ENCODE results near the gene FILIP1L. TPM values are rescaled to one million over a fixed set of nuclear protein-coding genes. Genes with fewer than 3 reads are reported as not detected.

FILIP1L gene
- total RNA-seq, 1 experiment from 2014 or later, result 0.07 TPM

GRCh38 chr3:99882436-99883137 is 231.7 kb downstream of the FILIP1L start:
- H3K9ac ChIP-seq (ENCODE audit: extremely low read depth, insufficient read length, low read length), result no peak overlapping the region
- H2BK12ac ChIP-seq (ENCODE audit: insufficient read length, low read depth, low read length), result no peak overlapping the region
- Mint-ChIP-seq H3K27ac (no peak overlapping the region), H3K9me3 (no peaks in the 10 kb centered on the region), H3K4me3 (no peak overlapping the region), H3K36me3 (ENCODE audit: insufficient read depth in 1 of 3, low read depth in 3 of 3) (peaks cover 0 to 3% (median 0%) of the 10 kb centered on the region in 3 experiments; a peak in 1 of 7 replicates), H3K4me1 (peaks cover 3 to 9% of the 10 kb centered on the region in 2 experiments; a peak in 1 of 4 replicates), H3K27me3 (ENCODE audit: low read depth) (peaks cover 28% of the 10 kb centered on the region)
- TF ChIP-seq CTCF (conservative IDR thresholded peaks at IDR 0.05), result no peak
- H3K4me1 ChIP-seq (ENCODE audit: insufficient read depth, low read length), result no peaks in the 10 kb centered on the region
- H3K79me1 ChIP-seq (ENCODE audit: insufficient read depth, low read depth, low read length, poor library complexity, severe bottlenecking), result no peaks in the 10 kb centered on the region
- no peak overlapping the region for H2BK15ac ChIP-seq (ENCODE audit: low read depth, low read length)
- no peak overlapping the region for H2AK5ac ChIP-seq (ENCODE audit: insufficient read length, low read length)
- H3K23ac ChIP-seq (ENCODE audit: insufficient read length, low read depth, low read length), result no peak overlapping the region
- H4K20me1 ChIP-seq (ENCODE audit: control insufficient read depth, insufficient read depth, insufficient read length), result no peaks in the 10 kb centered on the region
- H2BK5ac ChIP-seq (ENCODE audit: insufficient read length, low read length), result no peak overlapping the region
- H3T11ph ChIP-seq (ENCODE audit: low read length), result no peak overlapping the region
- no peak overlapping the region for H3K14ac ChIP-seq (ENCODE audit: insufficient read depth, low read length)
- H3K18ac ChIP-seq (ENCODE audit: insufficient read length, low read depth, low read length), result no peak overlapping the region
- no peaks in the 10 kb centered on the region for H3K23me2 ChIP-seq (ENCODE audit: insufficient read length, low read depth, low read length, poor library complexity, severe bottlenecking)
- H3K9me3 ChIP-seq (ENCODE audit: control insufficient read depth, low read depth, low read length), result no peaks in the 10 kb centered on the region
- H2AFZ ChIP-seq (ENCODE audit: low read length), result no peak overlapping the region
- H4K8ac ChIP-seq (replicated peaks; ENCODE audit: insufficient read length, low read depth, low read length), result no peak overlapping the region
- no peak overlapping the region for H2BK120ac ChIP-seq (ENCODE audit: low read depth, low read length, poor library complexity, severe bottlenecking)
- no peak overlapping the region for H3K4me2 ChIP-seq (ENCODE audit: insufficient read depth, insufficient read length, low read length)
- H3K4ac ChIP-seq (ENCODE audit: low read depth, low read length), result no peak overlapping the region
- H4K91ac ChIP-seq (ENCODE audit: insufficient read length, low read depth, low read length), result no peak overlapping the region
- no peak overlapping the region for H4K5ac ChIP-seq (ENCODE audit: insufficient read length, low read depth, low read length)
- H2BK20ac ChIP-seq (ENCODE audit: low read depth, low read length, poor library complexity, severe bottlenecking), result no peak overlapping the region
- no peak overlapping the region for H3K56ac ChIP-seq (ENCODE audit: insufficient read length, low read depth, low read length)
- peaks cover 12% of the 10 kb centered on the region for H3K27me3 ChIP-seq (ENCODE audit: insufficient read depth, low read length)
- WGBS (ENCODE audit: extremely low coverage, insufficient read length, low lambda C conversion rate), result no CpG with 5 or more reads among the region's 1 CpG
- no peaks in the 10 kb centered on the region for H3K79me2 ChIP-seq (ENCODE audit: insufficient read depth, low read length)
- H3K27ac ChIP-seq (ENCODE audit: insufficient read length, low read depth, low read length), result no peak overlapping the region
- DNase-seq, result no peak
